Measurements from ENCODE around the gene U2AF1L4.

U2AF1L4 gene

DNA sequence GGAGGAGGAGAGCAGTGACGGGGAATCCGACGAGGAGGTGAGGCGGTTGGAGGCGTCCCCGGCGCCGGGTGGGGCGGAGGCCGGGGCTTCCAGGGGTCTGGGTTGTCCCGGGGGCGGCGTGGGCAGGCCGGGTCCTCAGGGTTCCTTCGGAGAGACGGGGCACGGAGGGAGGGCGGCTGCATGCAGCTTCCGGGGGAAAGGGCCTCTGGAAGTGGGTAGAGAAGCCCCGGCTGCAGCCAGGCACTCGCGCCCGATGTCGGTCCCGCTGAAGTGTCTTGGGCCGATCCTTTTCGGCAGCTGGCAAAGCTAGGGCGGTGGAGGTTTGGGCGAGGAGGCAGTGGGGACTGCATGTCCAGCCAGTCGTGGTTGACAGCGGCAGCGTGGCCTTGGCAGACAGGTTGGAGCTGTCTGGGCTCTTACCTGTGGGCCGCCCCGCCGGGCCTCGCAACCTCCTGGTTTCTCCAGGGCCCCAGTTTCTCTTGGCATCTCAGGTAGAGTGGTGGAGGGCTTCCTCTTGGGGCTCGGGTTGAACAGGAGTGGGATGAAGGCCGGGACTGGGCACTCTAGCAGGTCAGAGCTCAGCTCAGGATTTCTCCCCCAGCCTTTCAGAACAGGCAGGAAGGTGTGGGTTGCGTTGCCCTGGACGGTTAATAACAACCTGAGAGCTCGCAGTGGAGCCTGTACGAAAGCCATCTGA lies 26.7 kb downstream of the U2AF1L4 start:
- peaks cover 0 to 38% (median 29%) of the 10 kb centered on the region in 5 donors for H3K36me3 ChIP-seq (ENCODE audit: control insufficient read depth in 5 of 5, insufficient read depth in 5 of 5, low read length in 5 of 5)
- H3K27ac ChIP-seq (ENCODE audit: low read depth, low read length): peak overlapping the region; percentile 65
- peaks cover 6 to 35% (median 28%) of the 10 kb centered on the region in 5 donors for H3K4me1 ChIP-seq (ENCODE audit: control insufficient read depth in 5 of 5, insufficient read depth in 5 of 5, low read length in 5 of 5)
- no peaks in the 10 kb centered on the region for H3K9me3 ChIP-seq (ENCODE audit: control insufficient read depth in 5 of 5, low read length in 5 of 5)
- peak overlapping the region; percentile 67 to 89 (median 77) for H3K4me3 ChIP-seq (ENCODE audit: low read depth in 1 of 5, low read length in 5 of 5)
- no peaks in the 10 kb centered on the region for H3K27me3 ChIP-seq (ENCODE audit: control insufficient read depth in 5 of 5, insufficient read depth in 4 of 5, low read length in 5 of 5)
- H3K9ac ChIP-seq (ENCODE audit: low read length in 5 of 5): peak overlapping the region in 4 of 5 donors; percentile 85 to 91 (median 88)

GRCh38 chr19:35717665-35718344 lies 27.4 kb downstream of the U2AF1L4 start, which contains the start of gene KMT2B:
Gene KMT2B, plus strand, starts transcription at chr19:35718003. Its CDS starts 16 bp downstream, at chr19:35718019.
- H3K4me1 ChIP-seq (ENCODE audit: control insufficient read depth in 5 of 5, insufficient read depth in 5 of 5, low read length in 5 of 5): peaks cover 6 to 35% (median 28%) of the 10 kb centered on the region in 5 donors

DNA sequence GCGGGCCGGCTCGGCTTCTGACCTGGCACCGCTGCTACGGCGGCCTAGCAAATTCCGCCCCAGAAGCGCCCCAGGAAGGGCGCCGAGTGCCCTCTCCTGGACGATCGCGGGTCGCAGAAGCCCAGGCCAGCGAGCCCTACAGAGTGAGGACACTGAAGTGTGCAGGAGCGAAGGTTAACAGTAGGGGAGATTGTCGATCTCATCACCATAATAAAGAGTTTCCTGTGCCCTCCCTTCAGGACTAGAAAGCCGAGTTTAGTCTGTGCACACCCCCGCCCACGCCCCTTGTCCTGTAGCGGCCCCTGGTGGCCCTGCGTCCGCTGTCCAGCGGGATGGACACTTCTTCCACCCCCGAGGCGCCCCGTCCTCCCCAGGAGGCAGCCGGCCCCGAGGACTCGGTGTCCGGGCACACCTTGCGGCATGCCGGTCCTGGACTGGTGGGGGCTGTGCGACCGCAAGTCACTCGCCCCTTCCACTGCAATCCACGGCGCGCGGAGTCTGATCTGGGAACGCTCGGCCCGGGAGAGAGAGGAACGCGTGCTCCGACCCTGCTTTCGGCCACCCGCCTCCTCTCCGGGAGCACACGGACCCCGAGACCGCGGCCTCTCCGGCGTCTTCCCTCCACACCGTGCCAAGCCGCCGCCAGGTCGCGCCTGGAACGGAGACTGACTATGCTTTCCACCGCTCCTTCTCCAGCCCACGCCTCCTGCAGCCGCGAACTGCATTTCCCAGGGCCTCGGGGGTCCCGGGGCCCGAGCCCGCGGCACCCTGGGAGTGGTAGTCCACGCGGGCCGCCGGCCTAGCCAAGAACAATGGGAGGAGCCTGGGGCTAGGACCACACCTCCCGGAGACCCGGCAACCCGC lies 28.2 kb downstream of the U2AF1L4 start:
- peaks cover 0 to 23% (median 15%) of the 10 kb centered on the region in 5 donors for H3K36me3 ChIP-seq (ENCODE audit: control insufficient read depth in 5 of 5, insufficient read depth in 5 of 5, low read length in 5 of 5)
- peak overlapping the region in 4 of 5 donors; percentile 74 to 91 (median 78) for H3K9ac ChIP-seq (ENCODE audit: low read length in 5 of 5)
- peaks cover 6 to 35% (median 28%) of the 10 kb centered on the region in 5 donors for H3K4me1 ChIP-seq (ENCODE audit: control insufficient read depth in 5 of 5, insufficient read depth in 5 of 5, low read length in 5 of 5)
- H3K4me3 ChIP-seq (ENCODE audit: low read depth in 1 of 5, low read length in 5 of 5): peak overlapping the region; percentile 67 to 88 (median 78)
- H3K9me3 ChIP-seq (ENCODE audit: control insufficient read depth in 5 of 5, low read length in 5 of 5): no peaks in the 10 kb centered on the region
- no peaks in the 10 kb centered on the region for H3K27me3 ChIP-seq (ENCODE audit: control insufficient read depth in 5 of 5, insufficient read depth in 4 of 5, low read length in 5 of 5)
- peak overlapping the region; percentile 76 for H3K27ac ChIP-seq (ENCODE audit: low read depth, low read length)

More at GRCh38 chr19:35717665-35718344, 27.4 kb downstream of the U2AF1L4 start, which contains the start of gene KMT2B:
- Histone ChIP-seq H3K27ac (ENCODE audit: low read depth, low read length) (peak within 1 kb of the TSS; percentile 76), H3K27me3 (ENCODE audit: control insufficient read depth in 5 of 5, insufficient read depth in 4 of 5, low read length in 5 of 5) (no peaks in the 10 kb centered on the region), H3K36me3 (ENCODE audit: control insufficient read depth in 5 of 5, insufficient read depth in 5 of 5, low read length in 5 of 5) (peaks cover 0 to 31% (median 23%) of the 10 kb centered on the region in 5 donors), H3K9ac (ENCODE audit: low read length in 5 of 5) (peak within 1 kb of the TSS in 4 of 5 donors; percentile 85 to 91 (median 88)), H3K9me3 (ENCODE audit: control insufficient read depth in 5 of 5, low read length in 5 of 5) (no peaks in the 10 kb centered on the region), H3K4me3 (ENCODE audit: low read depth in 1 of 5, low read length in 5 of 5) (peak within 1 kb of the TSS; percentile 67 to 89 (median 84))

DNA sequence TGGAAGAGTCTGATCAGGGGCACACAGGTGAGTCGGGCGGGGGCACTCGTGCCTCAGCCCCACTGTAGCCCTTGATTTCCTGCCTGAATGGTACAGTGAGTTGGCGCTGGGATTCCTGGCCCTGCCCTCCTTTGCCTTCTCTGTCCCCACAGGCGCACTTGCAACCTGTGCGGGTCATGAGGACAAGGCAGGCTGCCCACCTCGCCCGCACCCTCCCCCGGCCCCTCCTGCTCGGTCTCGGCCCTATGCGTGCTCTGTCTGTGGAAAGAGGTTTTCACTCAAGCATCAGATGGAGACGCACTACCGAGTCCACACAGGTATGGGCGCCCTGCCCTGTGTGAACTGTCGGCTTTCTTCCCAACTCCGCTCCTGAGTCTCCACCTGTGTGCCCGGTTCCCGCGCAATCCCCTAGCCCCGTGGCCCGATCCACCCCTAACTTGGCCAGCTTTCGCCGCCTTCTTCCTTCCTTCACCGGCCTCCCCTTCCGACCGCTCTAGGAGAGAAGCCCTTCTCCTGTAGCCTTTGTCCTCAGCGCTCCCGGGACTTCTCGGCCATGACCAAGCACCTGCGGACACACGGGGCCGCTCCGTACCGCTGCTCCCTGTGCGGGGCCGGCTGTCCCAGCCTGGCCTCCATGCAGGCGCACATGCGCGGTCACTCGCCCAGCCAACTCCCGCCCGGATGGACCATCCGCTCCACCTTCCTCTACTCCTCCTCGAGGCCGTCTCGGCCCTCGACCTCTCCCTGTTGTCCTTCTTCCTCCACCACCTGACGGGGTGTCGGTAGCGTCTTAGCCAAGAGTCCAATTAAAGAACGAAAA lies 29.0 kb downstream of the U2AF1L4 start:
- Histone ChIP-seq H3K4me3 (ENCODE audit: low read depth in 1 of 5, low read length in 5 of 5) (peak overlapping the region; percentile 67 to 88 (median 78)), H3K27me3 (ENCODE audit: control insufficient read depth in 5 of 5, insufficient read depth in 4 of 5, low read length in 5 of 5) (peaks cover 0 to 3% (median 0%) of the 10 kb centered on the region in 5 donors)

GRCh38 chr19:35715355-35715809 lies 29.8 kb downstream of the U2AF1L4 start:
- no peaks in the 10 kb centered on the region for H3K9me3 ChIP-seq (ENCODE audit: control insufficient read depth in 5 of 5, low read length in 5 of 5)
- H3K36me3 ChIP-seq (ENCODE audit: control insufficient read depth in 5 of 5, insufficient read depth in 5 of 5, low read length in 5 of 5): peaks cover 0 to 10% (median 5%) of the 10 kb centered on the region in 5 donors
- peaks cover 6 to 35% (median 28%) of the 10 kb centered on the region in 5 donors for H3K4me1 ChIP-seq (ENCODE audit: control insufficient read depth in 5 of 5, insufficient read depth in 5 of 5, low read length in 5 of 5)
- H3K27ac ChIP-seq (ENCODE audit: low read depth, low read length): no peak overlapping the region
- H3K9ac ChIP-seq (ENCODE audit: low read length in 5 of 5): peak overlapping the region in 2 of 5 donors; percentile 74 to 91
- peaks cover 0 to 5% (median 0%) of the 10 kb centered on the region in 5 donors for H3K27me3 ChIP-seq (ENCODE audit: control insufficient read depth in 5 of 5, insufficient read depth in 4 of 5, low read length in 5 of 5)
- H3K4me3 ChIP-seq (ENCODE audit: low read depth in 1 of 5, low read length in 5 of 5): peak overlapping the region in 1 of 5 donors; percentile 84

More for the DNA sequence above, 29.0 kb downstream of the U2AF1L4 start:
- H3K4me1 ChIP-seq (ENCODE audit: control insufficient read depth in 5 of 5, insufficient read depth in 5 of 5, low read length in 5 of 5): peaks cover 6 to 35% (median 28%) of the 10 kb centered on the region in 5 donors
- H3K9me3 ChIP-seq (ENCODE audit: control insufficient read depth in 5 of 5, low read length in 5 of 5): no peaks in the 10 kb centered on the region
- H3K27ac ChIP-seq (ENCODE audit: low read depth, low read length): peak overlapping the region; percentile 76
- H3K9ac ChIP-seq (ENCODE audit: low read length in 5 of 5): peak overlapping the region; percentile 73 to 91 (median 78)
- H3K36me3 ChIP-seq (ENCODE audit: control insufficient read depth in 5 of 5, insufficient read depth in 5 of 5, low read length in 5 of 5): peaks cover 0 to 15% (median 9%) of the 10 kb centered on the region in 5 donors

DNA sequence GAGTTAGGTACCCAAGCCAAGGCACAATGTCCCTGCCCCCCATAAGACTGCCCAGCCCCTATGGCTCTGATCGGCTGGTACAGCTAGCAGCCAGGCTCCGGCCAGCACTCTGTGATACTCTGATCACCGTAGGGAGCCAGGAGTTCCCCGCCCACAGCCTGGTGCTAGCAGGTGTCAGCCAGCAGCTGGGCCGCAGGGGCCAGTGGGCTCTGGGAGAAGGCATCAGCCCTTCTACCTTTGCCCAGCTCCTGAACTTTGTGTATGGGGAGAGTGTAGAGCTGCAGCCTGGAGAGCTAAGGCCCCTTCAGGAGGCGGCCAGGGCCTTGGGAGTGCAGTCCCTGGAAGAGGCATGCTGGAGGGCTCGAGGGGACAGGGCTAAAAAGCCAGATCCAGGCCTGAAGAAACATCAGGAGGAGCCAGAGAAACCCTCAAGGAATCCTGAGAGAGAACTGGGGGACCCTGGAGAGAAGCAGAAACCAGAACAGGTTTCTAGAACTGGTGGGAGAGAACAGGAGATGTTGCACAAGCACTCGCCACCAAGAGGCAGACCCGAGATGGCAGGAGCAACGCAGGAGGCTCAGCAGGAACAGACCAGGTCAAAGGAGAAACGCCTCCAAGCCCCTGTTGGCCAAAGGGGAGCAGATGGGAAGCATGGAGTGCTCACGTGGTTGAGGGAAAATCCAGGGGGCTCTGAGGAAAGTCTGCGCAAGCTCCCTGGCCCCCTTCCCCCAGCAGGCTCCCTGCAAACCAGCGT lies 30.4 kb downstream of the U2AF1L4 start:
- H3K27me3 ChIP-seq (ENCODE audit: control insufficient read depth in 5 of 5, insufficient read depth in 4 of 5, low read length in 5 of 5): peaks cover 0 to 5% (median 0%) of the 10 kb centered on the region in 5 donors
- peaks cover 6 to 35% (median 28%) of the 10 kb centered on the region in 5 donors for H3K4me1 ChIP-seq (ENCODE audit: control insufficient read depth in 5 of 5, insufficient read depth in 5 of 5, low read length in 5 of 5)
- no peak overlapping the region for H3K27ac ChIP-seq (ENCODE audit: low read depth, low read length)
- peak overlapping the region in 1 of 5 donors; percentile 28 for H3K9ac ChIP-seq (ENCODE audit: low read length in 5 of 5)
- no peak overlapping the region for H3K4me3 ChIP-seq (ENCODE audit: low read depth in 1 of 5, low read length in 5 of 5)
- no peaks in the 10 kb centered on the region for H3K9me3 ChIP-seq (ENCODE audit: control insufficient read depth in 5 of 5, low read length in 5 of 5)
- H3K36me3 ChIP-seq (ENCODE audit: control insufficient read depth in 5 of 5, insufficient read depth in 5 of 5, low read length in 5 of 5): peaks cover 0 to 4% (median 0%) of the 10 kb centered on the region in 5 donors

DNA sequence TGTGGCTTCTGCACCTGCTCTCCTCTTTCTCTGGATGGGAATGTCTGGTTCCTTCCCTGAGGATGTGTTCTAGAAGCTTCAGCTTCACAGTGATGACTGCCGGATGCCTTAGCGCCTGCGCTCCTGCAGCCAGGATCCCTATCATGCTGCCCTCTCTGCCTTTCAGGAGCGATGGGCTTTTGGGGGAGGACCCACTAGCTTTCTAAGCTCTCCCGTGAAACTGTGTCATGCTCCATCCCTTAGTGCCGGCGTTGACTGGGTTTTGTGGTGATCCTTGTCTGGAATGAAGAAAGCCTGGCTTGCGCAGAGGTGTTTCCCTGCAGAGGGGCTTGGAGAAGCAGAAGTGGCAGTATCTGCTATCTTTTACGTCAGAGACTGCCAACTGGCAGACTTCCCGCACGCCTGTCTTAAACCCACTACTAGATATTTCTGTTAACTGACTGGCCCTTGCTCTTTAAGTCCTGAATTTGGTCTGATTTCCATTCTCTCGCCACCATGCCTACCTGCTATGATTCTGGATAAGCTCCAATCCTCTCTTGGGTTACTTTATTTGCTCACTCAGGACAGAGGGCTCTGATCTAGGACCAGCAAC lies 31.2 kb downstream of the U2AF1L4 start:
- Histone ChIP-seq H3K27ac (ENCODE audit: low read depth, low read length) (no peak overlapping the region), H3K4me3 (ENCODE audit: low read depth in 1 of 5, low read length in 5 of 5) (no peak overlapping the region), H3K9ac (ENCODE audit: low read length in 5 of 5) (peak overlapping the region in 1 of 5 donors; percentile 28), H3K27me3 (ENCODE audit: control insufficient read depth in 5 of 5, insufficient read depth in 4 of 5, low read length in 5 of 5) (peaks cover 0 to 5% (median 0%) of the 10 kb centered on the region in 5 donors), H3K4me1 (ENCODE audit: control insufficient read depth in 5 of 5, insufficient read depth in 5 of 5, low read length in 5 of 5) (peaks cover 2 to 27% (median 21%) of the 10 kb centered on the region in 5 donors), H3K9me3 (ENCODE audit: control insufficient read depth in 5 of 5, low read length in 5 of 5) (no peaks in the 10 kb centered on the region), H3K36me3 (ENCODE audit: control insufficient read depth in 5 of 5, insufficient read depth in 5 of 5, low read length in 5 of 5) (no peaks in the 10 kb centered on the region)

GRCh38 chr19:35713506-35713850 lies 31.7 kb downstream of the U2AF1L4 start:
- Histone ChIP-seq H3K9me3 (ENCODE audit: control insufficient read depth in 5 of 5, low read length in 5 of 5) (no peaks in the 10 kb centered on the region), H3K27me3 (ENCODE audit: control insufficient read depth in 5 of 5, insufficient read depth in 4 of 5, low read length in 5 of 5) (peaks cover 0 to 5% (median 0%) of the 10 kb centered on the region in 5 donors), H3K27ac (ENCODE audit: low read depth, low read length) (no peak overlapping the region), H3K36me3 (ENCODE audit: control insufficient read depth in 5 of 5, insufficient read depth in 5 of 5, low read length in 5 of 5) (no peaks in the 10 kb centered on the region), H3K4me1 (ENCODE audit: control insufficient read depth in 5 of 5, insufficient read depth in 5 of 5, low read length in 5 of 5) (peaks cover 0 to 22% (median 16%) of the 10 kb centered on the region in 5 donors), H3K4me3 (ENCODE audit: low read depth in 1 of 5, low read length in 5 of 5) (no peak overlapping the region), H3K9ac (ENCODE audit: low read length in 5 of 5) (no peak overlapping the region)
